Motor neuron (in vitro differentiated cells): ENCODE results near the gene BICD2. TPM values are rescaled to one million over a fixed set of nuclear protein-coding genes. Genes with fewer than 3 reads are reported as not detected.

Source experiments
- ATAC-seq, 8 experiments: fragments of 200-7000 bp; cut with Tn5 transposase; replicated peaks in 6 of 8; 2 replicates each; pipeline ENCODE4 v1.8.0; 2021; ENCODE audit warnings: mild to moderate bottlenecking in 8 of 8, moderate library complexity in 8 of 8
- H3K27ac ChIP-seq, 2 donors: fragments of 250-450 bp; sonication (Bioruptor Pico); 2 replicates each; pipeline ENCODE4 v1.9.0; 2021; ENCODE audit warnings: antibody characterized with exemption in 2 of 2, mild to moderate bottlenecking in 2 of 2, moderate library complexity in 1 of 2
- H3K4me1 ChIP-seq, 2 donors: fragments of 250-450 bp; sonication (Bioruptor Pico); replicated peaks in 1 of 2; 2 replicates each; pipeline ENCODE4 v1.6.1; 2021; ENCODE audit warnings: antibody characterized with exemption in 2 of 2, mild to moderate bottlenecking in 2 of 2, moderate library complexity in 1 of 2
- H3K4me3 ChIP-seq, 5 donors: fragments of 250-450 bp; sonication (Bioruptor Pico); 2 replicates each; pipeline ENCODE4 v1.9.0; 2021; ENCODE audit warnings: antibody characterized with exemption in 5 of 5, mild to moderate bottlenecking in 5 of 5, moderate library complexity in 4 of 5
- WGBS, 10 experiments: fragments of 450-650 bp; shearing (Covaris generic); methylation state at CpG; one replicate each; pipeline ENCODE4 v1.0.0; 2022; 5-methylcytosine and 5-hydroxymethylcytosine counted together
- in situ Hi-C, 9 experiments: fragments of 400-800 bp; cut with MboI; loops; one replicate each; pipeline ENCODE4 v1.15.0; 2021; ENCODE audit warnings: low sequenced_read_pairs in 9 of 9, low pct_unique_long_range_greater_than_20kb in 2 of 9; ENCODE audit not compliant: unreplicated experiment in 9 of 9
- total RNA-seq, 8 experiments: library from RNA; unstranded; fragments of 300-600 nt; gene quantifications; 2 replicates each; pipeline versions ENCODE4 v1.2.3 to v1.2.4, GENCODE V29; 2022

BICD2 gene
- total RNA-seq, 8 experiments from 2014 or later = 17.3 to 89.4 (median 23.7) TPM

DNA sequence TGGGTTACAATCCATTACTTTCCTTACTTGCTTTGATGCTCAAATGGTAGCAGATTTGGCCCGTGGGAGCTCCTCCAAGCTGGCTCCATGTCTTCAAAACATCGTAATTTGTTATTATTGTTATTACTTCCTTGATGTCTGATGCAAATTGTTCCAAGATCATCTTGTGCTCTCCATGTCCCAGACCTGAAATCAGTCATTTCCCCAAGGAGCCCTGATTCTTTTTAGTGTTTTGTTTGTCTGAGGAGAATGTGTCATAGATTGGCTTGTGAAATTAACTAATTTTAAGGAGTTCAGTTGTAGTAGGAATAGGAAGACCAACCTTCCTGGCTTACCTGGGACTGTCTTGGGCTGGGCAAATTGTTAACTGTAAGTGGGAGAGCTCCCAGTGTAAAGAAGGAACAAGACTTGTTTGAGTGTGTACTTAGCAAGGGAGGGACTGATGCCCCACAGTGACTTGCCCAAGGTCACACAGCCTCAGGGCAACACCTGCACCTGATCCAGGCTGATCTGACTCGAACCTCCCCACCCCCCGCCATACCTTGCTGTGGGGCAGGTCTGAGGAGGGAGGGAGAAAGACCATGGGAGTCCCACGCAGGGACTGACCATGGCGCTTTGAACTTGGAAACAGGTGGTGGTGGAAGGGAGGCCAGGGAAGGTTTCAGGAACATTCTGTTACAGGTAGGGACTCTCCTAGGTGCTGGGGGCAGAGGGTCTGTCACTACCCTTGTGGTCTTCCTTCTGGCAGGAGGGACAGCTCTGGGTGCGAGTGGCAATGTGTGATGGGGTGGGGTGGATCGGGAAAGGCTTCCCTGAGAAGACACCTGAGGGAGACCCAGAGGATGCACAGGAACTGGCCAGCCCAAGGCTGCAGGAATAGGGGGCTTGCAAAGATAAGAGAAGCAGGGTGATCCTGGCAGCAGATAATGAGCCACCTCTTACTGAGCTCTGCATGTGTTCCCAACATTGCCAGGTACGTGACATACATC, 2.7 kb upstream of the BICD2 start:
- H3K4me3 ChIP-seq = no peak overlapping the region
- no peak overlapping the region for H3K27ac ChIP-seq
- in situ Hi-C loops = no loop called here
- ATAC-seq = no peak
- 43 to 100% (median 78%) methylated on average over 2 to 6 of the region's 9 CpGs; no CpG with 5 or more reads in 2 of the 10 experiments for WGBS, 10 experiments
- H3K4me1 ChIP-seq = peaks cover 16% of the 10 kb centered on the region in 2 donors

- in situ Hi-C loops = no loop called here
- peak; percentile 83 to 95 (median 94) for ATAC-seq
- Histone ChIP-seq H3K4me3 (peak overlapping the region; percentile 63 to 99 (median 92)), H3K27ac (peak overlapping the region; percentile 98 to 99), H3K4me1 (peaks cover 18 to 19% of the 10 kb centered on the region in 2 donors)
- WGBS, 10 experiments = 0 to 47% (median 6%) methylated on average over 3 to 7 of the region's 75 CpGs; no CpG with 5 or more reads in 2 of the 10 experiments
These were observed 629 bp upstream of the BICD2 start for GRCh38 chr9:92764988-92765936.

- peak overlapping the region; percentile 38 to 56 for H3K27ac ChIP-seq
- ATAC-seq = no peak
These were observed 782 bp downstream of the BICD2 start for GRCh38 chr9:92763721-92764380.

GRCh38 chr9:92762781-92763708, 1.6 kb downstream of the BICD2 start:
- peaks cover 18 to 19% of the 10 kb centered on the region in 2 donors for H3K4me1 ChIP-seq
- in situ Hi-C loops = no loop called here
- 0 to 67% (median 30%) methylated on average over 1 to 8 of the region's 19 CpGs; no CpG with 5 or more reads in 4 of the 10 experiments for WGBS, 10 experiments
- no peak overlapping the region for H3K27ac ChIP-seq
- no peak for ATAC-seq
- H3K4me3 ChIP-seq = peak overlapping the region; percentile 60 to 99 (median 92)

More at GRCh38 chr9:92763721-92764380, 782 bp downstream of the BICD2 start:
- in situ Hi-C loops = no loop called here
- WGBS, 10 experiments = 0% methylated on average over 1 to 9 of the region's 42 CpGs; no CpG with 5 or more reads in 7 of the 10 experiments
- Histone ChIP-seq H3K4me1 (peaks cover 18 to 19% of the 10 kb centered on the region in 2 donors), H3K4me3 (peak overlapping the region; percentile 60 to 99 (median 92))

GRCh38 chr9:92762196-92762595, 2.4 kb downstream of the BICD2 start:
- no peak for ATAC-seq
- no peak overlapping the region for H3K27ac ChIP-seq
- no peak overlapping the region for H3K4me3 ChIP-seq
- in situ Hi-C loops = no loop called here
- 8 to 89% (median 52%) methylated on average over 1 to 4 of the region's 4 CpGs; no CpG with 5 or more reads in 2 of the 10 experiments for WGBS, 10 experiments
- H3K4me1 ChIP-seq = peaks cover 19 to 21% of the 10 kb centered on the region in 2 donors

GRCh38 chr9:92761686-92762085, 2.9 kb downstream of the BICD2 start:
- H3K4me1 ChIP-seq = peaks cover 19 to 21% of the 10 kb centered on the region in 2 donors
- H3K27ac ChIP-seq = no peak overlapping the region
- whole genome bisulfite sequencing, 10 experiments = 58 to 88% (median 80%) methylated on average over 2 to 5 of the region's 6 CpGs; no CpG with 5 or more reads in 3 of the 10 experiments
- no peak overlapping the region for H3K4me3 ChIP-seq
- in situ Hi-C loops = no loop called here
- no peak for ATAC-seq

DNA sequence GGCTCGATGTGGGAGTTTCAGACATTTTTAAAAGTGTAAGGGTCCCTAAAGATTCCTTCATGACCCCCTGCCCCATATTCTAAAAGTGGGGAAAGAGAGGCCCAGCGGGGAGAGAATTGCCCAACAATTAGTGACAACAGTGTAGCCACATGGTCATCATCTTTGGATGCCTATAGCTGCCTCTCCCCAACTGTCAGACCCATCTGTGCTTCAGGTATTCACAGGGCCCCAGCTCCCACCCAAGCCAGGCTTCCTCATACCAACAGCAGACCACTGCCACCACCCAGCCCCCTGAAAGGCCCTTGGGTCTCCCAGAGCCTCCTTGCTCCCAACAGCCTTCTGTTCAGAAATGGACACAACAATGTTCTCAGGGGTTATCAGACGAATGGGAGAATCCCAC, 4.1 kb downstream of the BICD2 start:
- in situ Hi-C loops = no loop called here
- H3K27ac ChIP-seq = no peak overlapping the region
- peaks cover 14 to 15% of the 10 kb centered on the region in 2 donors for H3K4me1 ChIP-seq
- H3K4me3 ChIP-seq = no peak overlapping the region
- 20 to 100% (median 88%) methylated on average over 1 to 3 of the region's 3 CpGs; no CpG with 5 or more reads in 4 of the 10 experiments for WGBS, 10 experiments
- ATAC-seq = no peak

DNA sequence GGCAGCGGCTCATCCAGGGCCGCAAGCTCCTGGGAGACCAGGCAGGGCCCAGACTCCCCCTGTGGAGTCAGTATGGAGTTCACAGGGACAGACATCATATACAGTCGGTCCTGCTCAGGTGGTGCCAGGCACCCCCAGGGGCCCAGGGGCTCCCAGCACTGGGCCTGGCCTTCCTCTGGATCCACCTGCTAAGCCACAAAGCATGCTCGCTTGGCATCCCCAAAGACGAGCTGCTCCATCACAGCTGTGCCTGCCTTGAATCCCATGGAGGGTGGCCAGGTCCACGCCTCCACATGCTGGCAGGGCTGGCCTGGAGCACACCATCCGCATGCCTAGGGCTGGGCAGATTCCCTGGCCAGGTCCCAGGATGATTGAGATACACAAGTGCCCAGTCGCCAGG, 4.6 kb downstream of the BICD2 start:
- in situ Hi-C loops = no loop called here
- 0 to 100% (median 87%) methylated on average over 1 to 5 of the region's 8 CpGs; no CpG with 5 or more reads in 6 of the 10 experiments for WGBS, 10 experiments

DNA sequence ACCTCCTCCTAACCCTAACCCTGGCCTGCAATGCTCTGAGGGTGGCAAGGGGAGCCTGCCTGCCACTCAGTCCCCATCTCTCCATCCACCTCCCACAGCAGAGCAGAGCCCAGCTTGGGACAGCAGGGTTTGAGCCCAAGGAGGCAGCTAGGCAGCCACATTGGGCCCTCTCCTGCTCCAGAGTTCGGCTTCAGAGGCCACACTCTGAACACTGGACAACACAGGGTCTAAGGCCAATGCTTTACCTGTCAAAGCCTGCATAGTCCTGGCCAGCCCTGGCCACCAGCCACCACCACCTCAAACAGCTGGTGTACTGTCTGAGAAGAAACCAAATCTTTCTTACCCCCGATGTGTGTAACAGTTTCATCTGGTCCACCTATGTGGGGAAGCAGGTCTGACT, 5.2 kb downstream of the BICD2 start:
- in situ Hi-C loops = no loop called here
- 80 to 83% (median 83%) methylated on average over 1 of the region's 2 CpGs; no CpG with 5 or more reads in 7 of the 10 experiments for WGBS, 10 experiments
- Histone ChIP-seq H3K4me1 (peaks cover 14 to 15% of the 10 kb centered on the region in 2 donors), H3K4me3 (no peak overlapping the region), H3K27ac (no peak overlapping the region)
- ATAC-seq = no peak

More for the DNA sequence above, 4.6 kb downstream of the BICD2 start:
- Histone ChIP-seq H3K4me3 (no peak overlapping the region), H3K27ac (no peak overlapping the region), H3K4me1 (peaks cover 14 to 15% of the 10 kb centered on the region in 2 donors)
- no peak for ATAC-seq

- no peak for ATAC-seq
- WGBS, 10 experiments = 83 to 100% (median 95%) methylated on average over 1 to 8 of the region's 9 CpGs
- Histone ChIP-seq H3K4me3 (no peak overlapping the region), H3K4me1 (peaks cover 0 to 3% of the 10 kb centered on the region in 2 donors), H3K27ac (no peak overlapping the region)
- in situ Hi-C loops = no loop called here
These were observed 7.8 kb downstream of the BICD2 start for GRCh38 chr9:92756792-92757191.

DNA sequence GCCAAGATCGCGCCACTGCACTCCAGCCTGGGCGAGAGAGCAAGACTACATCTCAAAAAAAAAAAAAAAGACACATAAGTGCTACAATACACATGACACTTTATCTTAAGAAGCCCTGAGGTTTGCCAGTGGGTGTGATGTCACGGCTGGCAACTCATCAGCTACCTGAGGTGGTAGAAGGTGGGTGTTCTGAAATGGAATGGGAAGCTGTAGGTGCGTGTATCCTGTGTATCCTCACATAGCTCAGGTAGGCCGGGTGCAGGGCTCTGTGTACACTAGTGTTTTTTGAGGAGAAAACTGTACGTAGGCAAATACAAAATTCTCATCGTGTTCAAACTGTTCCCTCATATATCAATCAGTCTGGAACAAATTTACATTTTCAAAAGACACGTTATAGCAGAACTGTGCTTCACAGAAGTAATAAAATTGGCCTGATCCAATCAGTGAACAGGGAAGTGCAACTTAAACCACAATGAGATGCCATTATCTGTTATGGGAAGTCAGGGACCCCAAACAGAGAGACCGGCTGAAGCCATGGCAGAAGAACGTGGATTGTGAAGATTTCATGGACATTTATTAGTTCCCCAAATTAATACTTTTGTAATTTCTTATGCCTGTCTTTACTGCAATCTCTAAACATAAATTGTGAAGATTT, 10.4 kb downstream of the BICD2 start:
- H3K4me3 ChIP-seq = no peak overlapping the region
- in situ Hi-C loops = no loop called here
- no peak overlapping the region for H3K27ac ChIP-seq
- ATAC-seq = no peak
- WGBS, 10 experiments = 91 to 100% (median 99%) methylated on average over 1 to 10 of the region's 11 CpGs; no CpG with 5 or more reads in 2 of the 10 experiments
- H3K4me1 ChIP-seq = peaks cover 0 to 8% of the 10 kb centered on the region in 2 donors
